Measurements from ENCODE around the gene STOX2.

STOX2 gene

DNA sequence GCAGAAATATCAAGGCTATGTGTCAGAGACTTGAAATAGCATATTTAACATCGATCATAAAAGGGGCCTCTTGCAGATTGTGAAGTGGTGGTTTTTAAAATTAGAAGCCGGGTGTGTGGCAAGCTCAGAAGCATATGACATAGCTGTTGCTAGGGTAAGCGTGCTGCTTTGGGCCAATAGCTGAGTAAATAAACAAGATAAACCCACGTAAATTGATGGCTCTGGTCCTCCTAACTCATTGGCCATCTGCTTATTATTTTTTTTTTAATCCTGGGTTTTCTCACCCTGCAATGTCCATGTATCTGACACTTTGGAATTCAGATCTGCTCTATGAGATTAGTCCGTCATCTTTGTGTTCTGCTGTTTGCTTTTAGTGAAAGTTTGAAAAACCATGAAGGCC is 32.6 kb upstream of the STOX2 start:
- no peaks in the 10 kb centered on the region for H3K36me3 ChIP-seq (ENCODE audit: insufficient read depth)
- no peaks in the 10 kb centered on the region for H3K79me2 ChIP-seq (ENCODE audit: insufficient read depth, low read depth)
- no peaks in the 10 kb centered on the region for H4K20me1 ChIP-seq (ENCODE audit: insufficient read depth)
- no peak overlapping the region for H3K4me2 ChIP-seq
- no peak overlapping the region for H3K4me3 ChIP-seq (IDR thresholded peaks at IDR 0.05; ENCODE audit: insufficient read depth, low read depth, low read length)
- TF ChIP-seq CTCF (conservative IDR thresholded peaks at IDR 0.05; ENCODE audit: low read depth, low read length) = no peak
- no peaks in the 10 kb centered on the region for H3K4me1 ChIP-seq (ENCODE audit: low read depth, poor library complexity, severe bottlenecking)
- no peak overlapping the region for H3K27ac ChIP-seq
- H3K9ac ChIP-seq = no peak overlapping the region
- no peak overlapping the region for H2AFZ ChIP-seq (ENCODE audit: low read depth)
- H3K27me3 ChIP-seq (ENCODE audit: insufficient read depth, low read depth) = no peaks in the 10 kb centered on the region

- TF ChIP-seq CTCF (conservative IDR thresholded peaks at IDR 0.05; ENCODE audit: low read depth, low read length) = no peak
- Histone ChIP-seq H2AFZ (ENCODE audit: low read depth) (no peak overlapping the region), H3K36me3 (ENCODE audit: insufficient read depth) (no peaks in the 10 kb centered on the region), H3K9ac (no peak overlapping the region), H3K27ac (no peak overlapping the region), H4K20me1 (ENCODE audit: insufficient read depth) (no peaks in the 10 kb centered on the region), H3K4me1 (ENCODE audit: low read depth, poor library complexity, severe bottlenecking) (no peaks in the 10 kb centered on the region), H3K4me2 (no peak overlapping the region), H3K27me3 (ENCODE audit: insufficient read depth, low read depth) (no peaks in the 10 kb centered on the region), H3K4me3 (IDR thresholded peaks at IDR 0.05; ENCODE audit: insufficient read depth, low read depth, low read length) (no peak overlapping the region), H3K79me2 (ENCODE audit: insufficient read depth, low read depth) (no peaks in the 10 kb centered on the region)
Observed at GRCh38 chr4:183873409-183874185, 31.5 kb upstream of the STOX2 start.

DNA sequence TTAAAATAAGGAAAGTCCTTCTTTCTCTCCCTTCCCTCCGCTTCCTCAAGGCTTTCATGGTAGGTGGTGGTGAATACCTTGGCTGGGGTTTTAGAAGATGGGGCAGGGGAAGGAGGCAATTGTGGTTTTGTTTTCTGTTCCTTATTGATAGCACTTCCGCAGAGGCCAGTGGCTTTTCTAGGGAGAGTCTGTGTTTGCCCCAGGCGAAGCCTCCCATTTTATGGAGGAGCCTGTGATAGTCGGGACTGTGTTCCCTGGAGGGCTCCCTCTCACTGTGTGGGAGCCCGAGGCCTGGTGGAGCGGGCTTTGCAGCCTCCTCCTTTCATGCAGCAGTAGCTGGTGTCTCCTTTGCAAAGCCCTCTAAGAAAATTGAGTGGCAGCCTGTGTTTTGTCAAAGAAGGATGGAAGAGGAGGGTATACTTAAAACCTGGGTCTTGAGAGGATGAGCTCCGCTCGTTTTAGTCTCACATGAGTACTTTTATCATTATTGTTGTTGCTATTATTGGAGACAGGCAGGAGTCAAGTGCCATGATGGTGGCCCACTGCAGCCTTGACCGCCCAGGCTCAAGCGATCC is 29.8 kb upstream of the STOX2 start:
- H3K27ac ChIP-seq = no peak overlapping the region

DNA sequence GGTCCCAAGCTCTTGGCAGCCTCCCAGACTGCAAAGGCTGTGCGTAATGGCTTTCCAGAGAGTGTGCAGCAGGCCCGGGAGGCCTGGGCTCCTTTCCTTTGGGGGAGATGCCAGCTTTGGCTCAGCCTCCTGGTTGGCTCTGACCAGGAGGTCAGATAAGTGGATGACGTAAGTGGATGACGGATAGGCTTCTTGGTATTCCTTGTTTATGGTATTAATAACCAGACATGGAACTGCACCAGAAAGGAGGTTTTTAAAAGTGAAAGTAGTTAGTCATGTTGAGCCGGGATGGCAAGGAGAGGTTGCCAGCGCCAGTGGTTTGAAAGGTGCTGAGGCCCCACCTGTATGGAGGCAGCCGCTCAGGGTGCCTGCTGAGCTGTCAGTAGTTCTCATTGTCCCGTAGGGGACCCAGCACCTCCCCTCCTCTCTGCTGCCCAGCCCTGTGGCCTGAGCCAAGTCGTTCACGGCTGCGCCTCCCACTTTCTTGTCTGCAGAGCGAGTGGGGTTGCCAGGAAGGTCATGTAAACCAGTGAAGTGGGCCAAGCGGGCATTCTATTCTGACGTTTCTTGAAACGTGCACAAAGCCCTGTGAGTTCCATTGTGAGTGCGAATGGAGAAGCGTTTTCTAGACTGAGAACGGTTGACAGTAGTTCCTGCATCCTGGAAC is 28.7 kb upstream of the STOX2 start:
- H3K27ac ChIP-seq = no peak overlapping the region
- H3K4me2 ChIP-seq = no peak overlapping the region
- H3K4me1 ChIP-seq (ENCODE audit: low read depth, poor library complexity, severe bottlenecking) = no peaks in the 10 kb centered on the region
- no peaks in the 10 kb centered on the region for H4K20me1 ChIP-seq (ENCODE audit: insufficient read depth)
- no peaks in the 10 kb centered on the region for H3K36me3 ChIP-seq (ENCODE audit: insufficient read depth)
- no peak for TF ChIP-seq CTCF (conservative IDR thresholded peaks at IDR 0.05; ENCODE audit: low read depth, low read length)
- no peak overlapping the region for H2AFZ ChIP-seq (ENCODE audit: low read depth)
- no peaks in the 10 kb centered on the region for H3K27me3 ChIP-seq (ENCODE audit: insufficient read depth, low read depth)
- H3K79me2 ChIP-seq (ENCODE audit: insufficient read depth, low read depth) = no peaks in the 10 kb centered on the region
- H3K9ac ChIP-seq = no peak overlapping the region
- no peak overlapping the region for H3K4me3 ChIP-seq (IDR thresholded peaks at IDR 0.05; ENCODE audit: insufficient read depth, low read depth, low read length)

More for the DNA sequence above, 29.8 kb upstream of the STOX2 start:
- H2AFZ ChIP-seq (ENCODE audit: low read depth) = no peak overlapping the region
- no peak for TF ChIP-seq CTCF (conservative IDR thresholded peaks at IDR 0.05; ENCODE audit: low read depth, low read length)
- H3K27me3 ChIP-seq (ENCODE audit: insufficient read depth, low read depth) = no peaks in the 10 kb centered on the region
- no peaks in the 10 kb centered on the region for H3K36me3 ChIP-seq (ENCODE audit: insufficient read depth)
- no peaks in the 10 kb centered on the region for H3K4me1 ChIP-seq (ENCODE audit: low read depth, poor library complexity, severe bottlenecking)
- no peaks in the 10 kb centered on the region for H4K20me1 ChIP-seq (ENCODE audit: insufficient read depth)
- H3K79me2 ChIP-seq (ENCODE audit: insufficient read depth, low read depth) = no peaks in the 10 kb centered on the region
- H3K4me2 ChIP-seq = no peak overlapping the region
- no peak overlapping the region for H3K4me3 ChIP-seq (IDR thresholded peaks at IDR 0.05; ENCODE audit: insufficient read depth, low read depth, low read length)
- H3K9ac ChIP-seq = no peak overlapping the region

Measured in KMS-11 (cell line).